Measurements from ENCODE around the gene AP3B1.

- TF ChIP-seq CTCF (conservative IDR thresholded peaks at IDR 0.05) (no peak), ZFX (IDR thresholded peaks at IDR 0.05) (no peak)
Observed at GRCh38 chr5:78264600-78264999, 29.9 kb downstream of the AP3B1 start.

All from C4-2B (cell line).